ENCODE measurements around the gene PPP2R5C.

GRCh38 chr14:101713621-101714349 lies 47.7 kb upstream of the PPP2R5C start:
- no peak for TF ChIP-seq CTCF (conservative IDR thresholded peaks at IDR 0.05 in 1 of 2, IDR thresholded peaks at IDR 0.05 in 1 of 2; ENCODE audit: extremely low read depth in 1 of 2, insufficient read depth in 1 of 2, low read depth in 1 of 2, low read length in 2 of 2)
- TF ChIP-seq EZH2 (IDR thresholded peaks at IDR 0.05; ENCODE audit: borderline replicate concordance, low read length) = no peak
